GM23338 (cell line): ENCODE results near the gene TMEM250. TPM values are rescaled to one million over a fixed set of nuclear protein-coding genes. Genes with fewer than 3 reads are reported as not detected.

Experiments used
- ATAC-seq: fragments of 200-7000 bp; cut with Tn5 transposase; 3 replicates; pipeline ENCODE4 v1.9.1; 2020
- DNase-seq: peaks from one replicate; pipeline ENCODE4 v3.0.0-alpha.2; 2015; ENCODE audit warnings: low spot score
- H2AFZ ChIP-seq: fragments of 200-600 bp; sonication (generic); 2 replicates; pipeline ENCODE4 v1.8.0; 2016; ENCODE audit warnings: antibody characterized with exemption, mild to moderate bottlenecking, moderate library complexity
- H3F3A ChIP-seq: fragments of 200-600 bp; sonication (generic); replicated peaks from 2 replicates; pipeline ENCODE4 v1.8.0; 2017; ENCODE audit warnings: antibody characterized with exemption, mixed run types, low read depth
- H3K27ac ChIP-seq: fragments of 200-600 bp; sonication (generic); 2 replicates; pipeline ENCODE4 v1.6.1; 2016; ENCODE audit warnings: low read depth
- H3K27me3 ChIP-seq: fragments of 200-600 bp; sonication (generic); 2 replicates; pipeline ENCODE4 v1.8.0; 2016; ENCODE audit warnings: mild to moderate bottlenecking, mixed run types, moderate library complexity; ENCODE audit not compliant: insufficient read depth
- H3K36me3 ChIP-seq: fragments of 200-600 bp; sonication (generic); 2 replicates; pipeline ENCODE4 v1.8.0; 2016; ENCODE audit warnings: mild to moderate bottlenecking; ENCODE audit not compliant: insufficient read depth
- H3K4me1 ChIP-seq: fragments of 200-600 bp; sonication (generic); 2 replicates; pipeline ENCODE4 v1.8.0; 2016; ENCODE audit warnings: mild to moderate bottlenecking, moderate library complexity; ENCODE audit not compliant: insufficient read depth
- H3K4me2 ChIP-seq: fragments of 200-600 bp; sonication (generic); 2 replicates; pipeline ENCODE4 v1.7.1; 2017; ENCODE audit warnings: mixed run types
- H3K4me3 ChIP-seq: fragments of 200-600 bp; sonication (generic); 2 replicates; pipeline ENCODE4 v1.6.1; 2016; ENCODE audit warnings: mixed run types
- H3K79me2 ChIP-seq: fragments of 200-600 bp; sonication (generic); replicated peaks from 2 replicates; pipeline ENCODE4 v1.8.0; 2017; ENCODE audit warnings: mild to moderate bottlenecking; ENCODE audit not compliant: insufficient read depth
- H3K9me2 ChIP-seq: fragments of 200-600 bp; sonication (generic); 2 replicates; pipeline ENCODE4 v1.8.0; 2017; ENCODE audit not compliant: insufficient read depth
- H4K20me1 ChIP-seq: fragments of 200-600 bp; sonication (generic); replicated peaks from 2 replicates; pipeline ENCODE4 v1.8.0; 2017; ENCODE audit warnings: mild to moderate bottlenecking; ENCODE audit not compliant: insufficient read depth
- H3K27ac Mint-ChIP-seq: 2 replicates; pipeline ENCODE4 v1.8.0; 2020; ENCODE audit warnings: inconsistent platforms, mild to moderate bottlenecking, moderate library complexity, mixed read lengths
- H3K27me3 Mint-ChIP-seq: 3 replicates; pipeline ENCODE4 v1.8.0; 2022; ENCODE audit warnings: low read depth, mild to moderate bottlenecking, moderate library complexity, mixed read lengths, inconsistent platforms; ENCODE audit not compliant: insufficient read depth, poor library complexity
- H3K36me3 Mint-ChIP-seq: 3 replicates; pipeline ENCODE4 v1.8.0; 2021; ENCODE audit warnings: low read depth, mild to moderate bottlenecking, inconsistent platforms, moderate library complexity, mixed read lengths
- H3K4me1 Mint-ChIP-seq: 3 replicates; pipeline ENCODE4 v1.8.0; 2020; ENCODE audit warnings: mild to moderate bottlenecking, inconsistent platforms, mixed read lengths
- H3K4me3 Mint-ChIP-seq: 3 replicates; pipeline ENCODE4 v1.8.0; 2021; ENCODE audit warnings: moderate library complexity, mild to moderate bottlenecking, inconsistent platforms, mixed read lengths
- H3K9me3 Mint-ChIP-seq: 3 replicates; pipeline ENCODE4 v1.8.0; 2020; ENCODE audit warnings: moderate library complexity, mild to moderate bottlenecking, inconsistent platforms, mixed read lengths
- CREB1 ChIP-seq: fragments of 250-450 bp; sonication (Bioruptor Pico); IDR thresholded peaks from 2 replicates; pipeline ENCODE4 v1.5.0; 2020; ENCODE audit warnings: low read depth, mild to moderate bottlenecking, moderate library complexity
- EZH2 ChIP-seq: fragments of 200-600 bp; sonication (generic); IDR thresholded peaks from one replicate; pipeline ENCODE4 v1.8.0; 2017; ENCODE audit warnings: antibody characterized with exemption, mild to moderate bottlenecking, low read depth; ENCODE audit not compliant: unreplicated experiment
- EZH2phosphoT487 ChIP-seq: fragments of 200-600 bp; sonication (generic); IDR thresholded peaks from one replicate; pipeline ENCODE4 v1.8.1; 2018; ENCODE audit warnings: antibody characterized with exemption; ENCODE audit not compliant: unreplicated experiment
- JUNB ChIP-seq: IDR thresholded peaks from one replicate; pipeline ENCODE4 v1.6.1; 2016; ENCODE audit warnings: antibody characterized with exemption; ENCODE audit not compliant: unreplicated experiment
- POLR2AphosphoS5 ChIP-seq: IDR thresholded peaks from 2 replicates; pipeline ENCODE4 v1.6.1; 2016; ENCODE audit warnings: antibody characterized with exemption, low read depth
- STAT1 ChIP-seq: IDR thresholded peaks from one replicate; pipeline ENCODE4 v1.6.1; 2016; ENCODE audit warnings: antibody characterized with exemption; ENCODE audit not compliant: unreplicated experiment
- ZNF114 ChIP-seq: fragments of 250-450 bp; sonication (Bioruptor Pico); IDR thresholded peaks from 2 replicates; pipeline ENCODE4 v1.5.0; 2020; ENCODE audit warnings: mild to moderate bottlenecking, moderate library complexity
- ZNF331 ChIP-seq: fragments of 250-450 bp; sonication (Bioruptor Pico); IDR thresholded peaks from 2 replicates; pipeline ENCODE4 v1.5.0; 2020; ENCODE audit warnings: low read depth, mild to moderate bottlenecking, moderate library complexity
- polyA plus RNA-seq: library from polyadenylated mRNA; unstranded; fragments of >200 nt; fragmentation: Nextera tagmentation; extraction: Ambion mirVana; gene quantifications from 2 replicates; pipeline ENCODE4 v1.2.1, GENCODE V29; 2016
- total RNA-seq: library from RNA; depleted of rRNA; stranded (reverse); fragments of >200 nt; shearing (Covaris generic); gene quantifications from 2 replicates; pipeline ENCODE4 v1.2.3, GENCODE V29; 2014
- TF ChIP-seq, protein P1 (sequence below): fragments of 250-450 bp; sonication (Bioruptor Pico); IDR thresholded peaks from 2 replicates; pipeline ENCODE4 v1.5.0; 2020; ENCODE audit warnings: mild to moderate bottlenecking, moderate library complexity
- TF ChIP-seq, protein P2 (sequence below): IDR thresholded peaks from one replicate; pipeline ENCODE4 v1.6.1; 2018; ENCODE audit warnings: antibody characterized with exemption; ENCODE audit not compliant: unreplicated experiment

The TMEM250 gene
- total and polyA plus RNA-seq, 2 experiments from 2014 or later, result 12.2 to 39.2 TPM

DNA sequence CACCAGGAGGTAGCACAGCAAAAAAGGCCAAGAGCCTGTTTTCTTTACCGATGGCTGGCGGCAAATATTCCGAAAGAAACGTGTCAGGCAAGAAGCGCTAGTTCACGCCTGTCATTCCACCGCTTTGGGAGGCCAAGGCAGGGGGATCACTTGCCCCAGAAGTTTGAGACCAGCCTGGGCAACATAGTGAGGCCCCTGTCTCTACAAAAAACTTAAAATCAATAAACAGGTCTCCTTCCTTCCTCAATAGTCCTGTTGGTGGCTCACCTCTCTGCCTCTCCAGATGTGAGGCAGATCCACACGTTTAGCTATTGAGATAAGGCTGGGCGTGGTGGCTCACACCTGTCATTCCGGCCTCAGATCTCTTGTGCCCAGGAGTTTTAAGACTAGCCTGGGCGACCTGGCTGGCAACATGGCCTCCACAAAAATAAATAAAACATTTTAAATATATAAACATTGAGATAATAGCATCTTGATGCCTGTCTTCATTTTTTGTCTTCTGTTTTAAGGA is 1.3 kb upstream of the TMEM250 start:
- Mint-ChIP-seq H3K36me3 (peaks cover 3% of the 10 kb centered on the region; the same call in 2 of the 3 replicates), H3K4me3 (peak overlapping the region; percentile 79), H3K27ac (no peak overlapping the region), H3K4me1 (no peaks in the 10 kb centered on the region), H3K27me3 (peaks cover 11% of the 10 kb centered on the region), H3K9me3 (no peaks in the 10 kb centered on the region)
- no peak for DNase-seq
- peak overlapping the region; percentile 73 for H3K4me3 ChIP-seq
- H3K9me2 ChIP-seq, result no peaks in the 10 kb centered on the region; the same call in 1 of the 2 replicates
- no peaks in the 10 kb centered on the region; the same call in 1 of the 2 replicates for H3K79me2 ChIP-seq
- TF ChIP-seq CREB1 (CRISPR knock-in tag) (no peak), EZH2 (no peak), POLR2AphosphoS5 (no peak), EZH2phosphoT487 (no peak), STAT1 (no peak)
- H3K36me3 ChIP-seq, result no peaks in the 10 kb centered on the region
- H3K27me3 ChIP-seq, result no peaks in the 10 kb centered on the region
- peak overlapping the region; percentile 90 for H3K4me2 ChIP-seq
- H3K4me1 ChIP-seq, result peaks cover 4% of the 10 kb centered on the region; the same call in 1 of the 2 replicates
- no peak for ATAC-seq
- no peaks in the 10 kb centered on the region; the same call in 1 of the 2 replicates for H4K20me1 ChIP-seq
- H3K27ac ChIP-seq, result 0 out of 2 replicates have a peak overlapping the region, but pooled peaks have one; percentile 19
- H2AFZ ChIP-seq, result no peak overlapping the region
- peaks cover 4% of the 10 kb centered on the region; the same call in 1 of the 2 replicates for H3F3A ChIP-seq

DNA sequence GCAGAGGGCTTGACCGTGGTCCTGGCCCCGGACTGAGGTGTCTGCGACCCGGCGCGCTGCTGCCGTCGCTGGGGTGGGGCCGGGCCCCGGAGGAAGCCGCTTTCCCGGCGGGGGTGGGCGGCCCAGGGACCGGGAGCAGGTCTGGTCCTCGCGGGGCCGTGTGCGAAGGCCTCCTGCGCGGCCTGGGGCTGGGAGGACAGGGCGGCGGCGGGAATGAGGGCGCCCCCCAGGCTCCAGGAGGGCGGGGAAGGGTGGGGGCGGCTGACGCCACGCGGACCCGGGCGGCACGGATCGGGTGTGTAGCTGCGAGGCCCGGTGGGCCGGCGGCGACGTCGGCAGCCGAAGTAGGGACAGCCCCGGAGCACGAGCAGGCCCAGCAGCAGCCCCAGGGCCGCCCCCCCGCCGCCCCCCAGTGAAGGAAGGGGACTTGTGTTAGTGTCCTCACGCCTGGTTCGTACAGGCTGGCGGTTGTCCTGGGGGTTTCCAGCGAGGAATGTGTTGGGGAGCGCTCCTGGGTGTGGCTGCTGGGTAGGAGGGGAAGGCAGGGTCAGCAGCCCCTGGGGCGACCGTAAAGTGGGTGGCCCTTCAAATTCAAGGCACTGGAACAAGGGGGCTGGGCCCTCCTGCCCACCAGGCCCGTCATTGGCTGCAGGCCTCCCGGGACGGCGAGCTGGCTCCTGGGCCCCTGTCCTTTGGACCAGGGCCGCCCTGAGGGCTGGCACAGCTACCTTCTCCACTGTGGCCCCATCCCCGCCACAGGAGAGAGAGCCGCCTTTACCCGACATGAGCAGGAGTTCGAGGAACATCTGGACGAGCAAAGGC is 597 bp upstream of the TMEM250 start:
- peak; percentile 73 for DNase-seq
- H3K27ac Mint-ChIP-seq, result no peak overlapping the region
- no peaks in the 10 kb centered on the region for H3K9me3 Mint-ChIP-seq
- H4K20me1 ChIP-seq, result no peaks in the 10 kb centered on the region; the same call in 1 of the 2 replicates
- H3K9me2 ChIP-seq, result no peaks in the 10 kb centered on the region
- no peak overlapping the region for H2AFZ ChIP-seq
- peaks cover 4% of the 10 kb centered on the region; the same call in 1 of the 2 replicates for H3K4me1 ChIP-seq
- H3K36me3 Mint-ChIP-seq, result peaks cover 6% of the 10 kb centered on the region; the same call in 2 of the 3 replicates
- H3K4me3 Mint-ChIP-seq, result peak overlapping the region; percentile 79
- peaks cover 4% of the 10 kb centered on the region; the same call in 1 of the 2 replicates for H3F3A ChIP-seq
- no peaks in the 10 kb centered on the region for H3K36me3 ChIP-seq
- 0 out of 2 replicates have a peak overlapping the region, but pooled peaks have one; percentile 19 for H3K27ac ChIP-seq
- H3K79me2 ChIP-seq, result no peaks in the 10 kb centered on the region; the same call in 1 of the 2 replicates
- peak overlapping the region; percentile 90 for H3K4me2 ChIP-seq
- peaks cover 11% of the 10 kb centered on the region for H3K27me3 Mint-ChIP-seq
- H3K4me3 ChIP-seq, result peak overlapping the region; percentile 73
- H3K27me3 ChIP-seq, result no peaks in the 10 kb centered on the region
- no peaks in the 10 kb centered on the region for H3K4me1 Mint-ChIP-seq
- peak; percentile 35 for ATAC-seq
- TF ChIP-seq JUNB (no peak), EZH2 (no peak), ZNF114 (CRISPR knock-in tag) (no peak), ZNF331 (no peak), POLR2AphosphoS5 (no peak; the same call in 1 of the 2 replicates), EZH2phosphoT487 (no peak)
- TF ChIP-seq, protein P1, sequence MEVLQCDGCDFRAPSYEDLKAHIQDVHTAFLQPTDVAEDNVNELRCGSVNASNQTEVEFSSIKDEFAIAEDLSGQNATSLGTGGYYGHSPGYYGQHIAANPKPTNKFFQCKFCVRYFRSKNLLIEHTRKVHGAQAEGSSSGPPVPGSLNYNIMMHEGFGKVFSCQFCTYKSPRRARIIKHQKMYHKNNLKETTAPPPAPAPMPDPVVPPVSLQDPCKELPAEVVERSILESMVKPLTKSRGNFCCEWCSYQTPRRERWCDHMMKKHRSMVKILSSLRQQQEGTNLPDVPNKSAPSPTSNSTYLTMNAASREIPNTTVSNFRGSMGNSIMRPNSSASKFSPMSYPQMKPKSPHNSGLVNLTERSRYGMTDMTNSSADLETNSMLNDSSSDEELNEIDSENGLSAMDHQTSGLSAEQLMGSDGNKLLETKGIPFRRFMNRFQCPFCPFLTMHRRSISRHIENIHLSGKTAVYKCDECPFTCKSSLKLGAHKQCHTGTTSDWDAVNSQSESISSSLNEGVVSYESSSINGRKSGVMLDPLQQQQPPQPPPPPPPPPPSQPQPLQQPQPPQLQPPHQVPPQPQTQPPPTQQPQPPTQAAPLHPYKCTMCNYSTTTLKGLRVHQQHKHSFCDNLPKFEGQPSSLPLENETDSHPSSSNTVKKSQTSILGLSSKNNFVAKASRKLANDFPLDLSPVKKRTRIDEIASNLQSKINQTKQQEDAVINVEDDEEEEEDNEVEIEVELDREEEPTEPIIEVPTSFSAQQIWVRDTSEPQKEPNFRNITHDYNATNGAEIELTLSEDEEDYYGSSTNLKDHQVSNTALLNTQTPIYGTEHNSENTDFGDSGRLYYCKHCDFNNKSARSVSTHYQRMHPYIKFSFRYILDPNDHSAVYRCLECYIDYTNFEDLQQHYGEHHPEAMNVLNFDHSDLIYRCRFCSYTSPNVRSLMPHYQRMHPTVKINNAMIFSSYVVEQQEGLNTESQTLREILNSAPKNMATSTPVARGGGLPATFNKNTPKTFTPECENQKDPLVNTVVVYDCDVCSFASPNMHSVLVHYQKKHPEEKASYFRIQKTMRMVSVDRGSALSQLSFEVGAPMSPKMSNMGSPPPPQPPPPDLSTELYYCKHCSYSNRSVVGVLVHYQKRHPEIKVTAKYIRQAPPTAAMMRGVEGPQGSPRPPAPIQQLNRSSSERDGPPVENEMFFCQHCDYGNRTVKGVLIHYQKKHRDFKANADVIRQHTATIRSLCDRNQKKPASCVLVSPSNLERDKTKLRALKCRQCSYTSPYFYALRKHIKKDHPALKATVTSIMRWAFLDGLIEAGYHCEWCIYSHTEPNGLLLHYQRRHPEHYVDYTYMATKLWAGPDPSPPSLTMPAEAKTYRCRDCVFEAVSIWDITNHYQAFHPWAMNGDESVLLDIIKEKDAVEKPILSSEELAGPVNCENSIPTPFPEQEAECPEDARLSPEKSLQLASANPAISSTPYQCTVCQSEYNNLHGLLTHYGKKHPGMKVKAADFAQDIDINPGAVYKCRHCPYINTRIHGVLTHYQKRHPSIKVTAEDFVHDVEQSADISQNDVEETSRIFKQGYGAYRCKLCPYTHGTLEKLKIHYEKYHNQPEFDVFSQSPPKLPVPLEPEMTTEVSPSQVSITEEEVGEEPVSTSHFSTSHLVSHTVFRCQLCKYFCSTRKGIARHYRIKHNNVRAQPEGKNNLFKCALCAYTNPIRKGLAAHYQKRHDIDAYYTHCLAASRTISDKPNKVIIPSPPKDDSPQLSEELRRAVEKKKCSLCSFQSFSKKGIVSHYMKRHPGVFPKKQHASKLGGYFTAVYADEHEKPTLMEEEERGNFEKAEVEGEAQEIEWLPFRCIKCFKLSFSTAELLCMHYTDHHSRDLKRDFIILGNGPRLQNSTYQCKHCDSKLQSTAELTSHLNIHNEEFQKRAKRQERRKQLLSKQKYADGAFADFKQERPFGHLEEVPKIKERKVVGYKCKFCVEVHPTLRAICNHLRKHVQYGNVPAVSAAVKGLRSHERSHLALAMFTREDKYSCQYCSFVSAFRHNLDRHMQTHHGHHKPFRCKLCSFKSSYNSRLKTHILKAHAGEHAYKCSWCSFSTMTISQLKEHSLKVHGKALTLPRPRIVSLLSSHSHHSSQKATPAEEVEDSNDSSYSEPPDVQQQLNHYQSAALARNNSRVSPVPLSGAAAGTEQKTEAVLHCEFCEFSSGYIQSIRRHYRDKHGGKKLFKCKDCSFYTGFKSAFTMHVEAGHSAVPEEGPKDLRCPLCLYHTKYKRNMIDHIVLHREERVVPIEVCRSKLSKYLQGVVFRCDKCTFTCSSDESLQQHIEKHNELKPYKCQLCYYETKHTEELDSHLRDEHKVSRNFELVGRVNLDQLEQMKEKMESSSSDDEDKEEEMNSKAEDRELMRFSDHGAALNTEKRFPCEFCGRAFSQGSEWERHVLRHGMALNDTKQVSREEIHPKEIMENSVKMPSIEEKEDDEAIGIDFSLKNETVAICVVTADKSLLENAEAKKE (CRISPR knock-in tag), result no peak
- TF ChIP-seq, protein P2, sequence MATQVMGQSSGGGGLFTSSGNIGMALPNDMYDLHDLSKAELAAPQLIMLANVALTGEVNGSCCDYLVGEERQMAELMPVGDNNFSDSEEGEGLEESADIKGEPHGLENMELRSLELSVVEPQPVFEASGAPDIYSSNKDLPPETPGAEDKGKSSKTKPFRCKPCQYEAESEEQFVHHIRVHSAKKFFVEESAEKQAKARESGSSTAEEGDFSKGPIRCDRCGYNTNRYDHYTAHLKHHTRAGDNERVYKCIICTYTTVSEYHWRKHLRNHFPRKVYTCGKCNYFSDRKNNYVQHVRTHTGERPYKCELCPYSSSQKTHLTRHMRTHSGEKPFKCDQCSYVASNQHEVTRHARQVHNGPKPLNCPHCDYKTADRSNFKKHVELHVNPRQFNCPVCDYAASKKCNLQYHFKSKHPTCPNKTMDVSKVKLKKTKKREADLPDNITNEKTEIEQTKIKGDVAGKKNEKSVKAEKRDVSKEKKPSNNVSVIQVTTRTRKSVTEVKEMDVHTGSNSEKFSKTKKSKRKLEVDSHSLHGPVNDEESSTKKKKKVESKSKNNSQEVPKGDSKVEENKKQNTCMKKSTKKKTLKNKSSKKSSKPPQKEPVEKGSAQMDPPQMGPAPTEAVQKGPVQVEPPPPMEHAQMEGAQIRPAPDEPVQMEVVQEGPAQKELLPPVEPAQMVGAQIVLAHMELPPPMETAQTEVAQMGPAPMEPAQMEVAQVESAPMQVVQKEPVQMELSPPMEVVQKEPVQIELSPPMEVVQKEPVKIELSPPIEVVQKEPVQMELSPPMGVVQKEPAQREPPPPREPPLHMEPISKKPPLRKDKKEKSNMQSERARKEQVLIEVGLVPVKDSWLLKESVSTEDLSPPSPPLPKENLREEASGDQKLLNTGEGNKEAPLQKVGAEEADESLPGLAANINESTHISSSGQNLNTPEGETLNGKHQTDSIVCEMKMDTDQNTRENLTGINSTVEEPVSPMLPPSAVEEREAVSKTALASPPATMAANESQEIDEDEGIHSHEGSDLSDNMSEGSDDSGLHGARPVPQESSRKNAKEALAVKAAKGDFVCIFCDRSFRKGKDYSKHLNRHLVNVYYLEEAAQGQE, result no peak
